Measurements from ENCODE around the gene SYNGR2. TPM values are rescaled to one million over a fixed set of nuclear protein-coding genes. Genes with fewer than 3 reads are reported as not detected.

The SYNGR2 gene
- total and polyA plus RNA-seq, 2 experiments from 2014 or later: 46.9 to 61.6 TPM

GRCh38 chr17:78168903-78169793, 767 bp downstream of the SYNGR2 start:
- Mint-ChIP-seq H3K36me3 (ENCODE audit: low read depth) (peaks cover 22% of the 10 kb centered on the region), H3K4me3 (peak overlapping the region; percentile 70), H3K9me3 (no peaks in the 10 kb centered on the region; the same call in 2 of the 3 replicates), H3K4me1 (peaks cover 33% of the 10 kb centered on the region), H3K27me3 (ENCODE audit: insufficient read depth, low read depth, poor library complexity) (peaks cover 33% of the 10 kb centered on the region), H3K27ac (no peak overlapping the region)
- Histone ChIP-seq H4K20me1 (replicated peaks; ENCODE audit: insufficient read depth) (peaks cover 3% of the 10 kb centered on the region; the same call in 1 of the 2 replicates), H3F3A (replicated peaks; ENCODE audit: low read depth) (peaks cover 12% of the 10 kb centered on the region; the same call in 1 of the 2 replicates), H3K9me2 (ENCODE audit: insufficient read depth) (no peaks in the 10 kb centered on the region), H3K4me2 (peak overlapping the region; percentile 80), H3K36me3 (ENCODE audit: insufficient read depth) (no peaks in the 10 kb centered on the region), H3K79me2 (replicated peaks; ENCODE audit: insufficient read depth) (no peaks in the 10 kb centered on the region), H3K27me3 (ENCODE audit: insufficient read depth) (no peaks in the 10 kb centered on the region), H3K4me3 (peak overlapping the region; percentile 65), H3K27ac (ENCODE audit: low read depth) (no peak overlapping the region), H2AFZ (no peak overlapping the region), H3K4me1 (ENCODE audit: insufficient read depth) (peaks cover 18% of the 10 kb centered on the region)
- ATAC-seq (peak; percentile 59), DNase-seq (ENCODE audit: low spot score) (peak; percentile 83)
- TF ChIP-seq, protein P1, sequence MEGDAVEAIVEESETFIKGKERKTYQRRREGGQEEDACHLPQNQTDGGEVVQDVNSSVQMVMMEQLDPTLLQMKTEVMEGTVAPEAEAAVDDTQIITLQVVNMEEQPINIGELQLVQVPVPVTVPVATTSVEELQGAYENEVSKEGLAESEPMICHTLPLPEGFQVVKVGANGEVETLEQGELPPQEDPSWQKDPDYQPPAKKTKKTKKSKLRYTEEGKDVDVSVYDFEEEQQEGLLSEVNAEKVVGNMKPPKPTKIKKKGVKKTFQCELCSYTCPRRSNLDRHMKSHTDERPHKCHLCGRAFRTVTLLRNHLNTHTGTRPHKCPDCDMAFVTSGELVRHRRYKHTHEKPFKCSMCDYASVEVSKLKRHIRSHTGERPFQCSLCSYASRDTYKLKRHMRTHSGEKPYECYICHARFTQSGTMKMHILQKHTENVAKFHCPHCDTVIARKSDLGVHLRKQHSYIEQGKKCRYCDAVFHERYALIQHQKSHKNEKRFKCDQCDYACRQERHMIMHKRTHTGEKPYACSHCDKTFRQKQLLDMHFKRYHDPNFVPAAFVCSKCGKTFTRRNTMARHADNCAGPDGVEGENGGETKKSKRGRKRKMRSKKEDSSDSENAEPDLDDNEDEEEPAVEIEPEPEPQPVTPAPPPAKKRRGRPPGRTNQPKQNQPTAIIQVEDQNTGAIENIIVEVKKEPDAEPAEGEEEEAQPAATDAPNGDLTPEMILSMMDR (conservative IDR thresholded peaks at IDR 0.05; ENCODE audit: low read depth in 2 of 2): no peak
- no peak for TF ChIP-seq EZH2 (IDR thresholded peaks at IDR 0.05; ENCODE audit: low read depth, unreplicated experiment)
- TF ChIP-seq EZH2phosphoT487 (IDR thresholded peaks at IDR 0.05; ENCODE audit: unreplicated experiment): no peak

- peaks cover 34% of the 10 kb centered on the region for H3K27me3 Mint-ChIP-seq (ENCODE audit: insufficient read depth, low read depth, poor library complexity)
- Histone ChIP-seq H3F3A (replicated peaks; ENCODE audit: low read depth) (peaks cover 12% of the 10 kb centered on the region; the same call in 1 of the 2 replicates), H3K9me2 (ENCODE audit: insufficient read depth) (no peaks in the 10 kb centered on the region), H3K27ac (ENCODE audit: low read depth) (no peak overlapping the region), H3K4me1 (ENCODE audit: insufficient read depth) (peaks cover 18% of the 10 kb centered on the region), H3K79me2 (replicated peaks; ENCODE audit: insufficient read depth) (no peaks in the 10 kb centered on the region), H2AFZ (no peak overlapping the region), H3K36me3 (ENCODE audit: insufficient read depth) (no peaks in the 10 kb centered on the region), H3K4me2 (no peak overlapping the region), H3K4me3 (no peak overlapping the region), H3K27me3 (ENCODE audit: insufficient read depth) (no peaks in the 10 kb centered on the region), H4K20me1 (replicated peaks; ENCODE audit: insufficient read depth) (peaks cover 4% of the 10 kb centered on the region; the same call in 1 of the 2 replicates)
- no peak for DNase-seq (ENCODE audit: low spot score)
- no peak for ATAC-seq
- H3K4me3 Mint-ChIP-seq: no peak overlapping the region; the same call in 2 of the 3 replicates
- peaks cover 46% of the 10 kb centered on the region for H3K4me1 Mint-ChIP-seq
- H3K27ac Mint-ChIP-seq: no peak overlapping the region; the same call in 1 of the 2 replicates
- H3K9me3 Mint-ChIP-seq: no peaks in the 10 kb centered on the region; the same call in 1 of the 3 replicates
- peaks cover 39% of the 10 kb centered on the region for H3K36me3 Mint-ChIP-seq (ENCODE audit: low read depth)
- TF ChIP-seq, protein P1 (conservative IDR thresholded peaks at IDR 0.05; ENCODE audit: low read depth in 2 of 2): no peak
- TF ChIP-seq NANOG (IDR thresholded peaks at IDR 0.05; ENCODE audit: borderline replicate concordance) (no peak), POLR2AphosphoS5 (IDR thresholded peaks at IDR 0.05; ENCODE audit: low read depth) (no peak), ZNF331 (CRISPR knock-in tag; IDR thresholded peaks at IDR 0.05; ENCODE audit: low read depth) (no peak), JUNB (IDR thresholded peaks at IDR 0.05; ENCODE audit: unreplicated experiment) (no peak), EZH2phosphoT487 (IDR thresholded peaks at IDR 0.05; ENCODE audit: unreplicated experiment) (no peak), CREB1 (CRISPR knock-in tag; IDR thresholded peaks at IDR 0.05; ENCODE audit: low read depth) (no peak), EZH2 (IDR thresholded peaks at IDR 0.05; ENCODE audit: low read depth, unreplicated experiment) (no peak), ZNF114 (CRISPR knock-in tag; IDR thresholded peaks at IDR 0.05) (no peak), REST (IDR thresholded peaks at IDR 0.05; ENCODE audit: unreplicated experiment) (no peak), STAT1 (IDR thresholded peaks at IDR 0.05; ENCODE audit: unreplicated experiment) (no peak)
- TF ChIP-seq, protein P2, sequence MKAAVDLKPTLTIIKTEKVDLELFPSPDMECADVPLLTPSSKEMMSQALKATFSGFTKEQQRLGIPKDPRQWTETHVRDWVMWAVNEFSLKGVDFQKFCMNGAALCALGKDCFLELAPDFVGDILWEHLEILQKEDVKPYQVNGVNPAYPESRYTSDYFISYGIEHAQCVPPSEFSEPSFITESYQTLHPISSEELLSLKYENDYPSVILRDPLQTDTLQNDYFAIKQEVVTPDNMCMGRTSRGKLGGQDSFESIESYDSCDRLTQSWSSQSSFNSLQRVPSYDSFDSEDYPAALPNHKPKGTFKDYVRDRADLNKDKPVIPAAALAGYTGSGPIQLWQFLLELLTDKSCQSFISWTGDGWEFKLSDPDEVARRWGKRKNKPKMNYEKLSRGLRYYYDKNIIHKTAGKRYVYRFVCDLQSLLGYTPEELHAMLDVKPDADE (IDR thresholded peaks at IDR 0.05): no peak
These were observed 2.6 kb downstream of the SYNGR2 start for GRCh38 chr17:78170692-78171590.
